HG03521 (cell line): ENCODE measurements around the gene LSP1.
"Not testable (repeated sequence)": the region's sequence is repeated elsewhere in the genome, so short reads cannot be mapped to it uniquely, and the experiment has no call there.

Experiments used
- ATAC-seq: cut with Tn5 transposase; IDR thresholded peaks from one replicate; pipeline ENCODE4 v1.9.1; 2021; ENCODE audit warnings: mild to moderate bottlenecking, moderate library complexity; ENCODE audit not compliant: unreplicated experiment

LSP1 gene

GRCh38 chr11:1937616-1938342 lies 84.9 kb downstream of the LSP1 start:
- no peak for ATAC-seq

DNA sequence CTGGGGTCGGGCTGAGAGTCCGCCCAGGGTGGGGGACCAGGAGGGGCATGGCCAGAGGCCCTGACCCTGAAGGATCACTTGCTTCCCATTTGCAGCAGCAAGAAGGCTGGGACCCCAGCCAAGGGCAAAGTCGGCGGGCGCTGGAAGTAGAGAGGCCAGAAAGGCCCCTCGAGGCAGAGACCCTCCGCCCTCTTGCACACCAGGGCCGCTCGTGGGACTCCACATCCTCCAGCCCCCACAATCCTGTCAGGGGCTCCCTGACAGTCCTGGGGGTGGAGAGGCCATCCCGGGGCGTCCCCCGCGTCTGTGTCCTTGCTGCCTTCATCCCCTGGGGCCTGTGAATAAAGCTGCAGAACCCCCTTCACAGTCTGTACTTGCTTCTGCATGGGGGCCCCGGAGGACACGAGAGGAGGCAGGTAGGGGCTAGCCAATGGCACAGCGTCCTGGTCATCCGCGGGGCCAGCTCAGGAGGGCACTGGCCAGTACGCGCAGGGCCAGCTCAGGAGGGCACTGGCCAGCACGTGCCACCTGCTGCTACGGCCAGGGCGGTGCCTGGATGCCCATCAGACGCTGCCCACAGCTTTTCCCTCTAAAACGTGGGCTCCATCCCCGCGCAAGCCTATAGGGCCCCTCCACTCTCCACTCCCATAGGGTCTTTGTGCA lies 85.6 kb downstream of the LSP1 start:
- no peak for ATAC-seq

GRCh38 chr11:1939006-1939625 lies 86.2 kb downstream of the LSP1 start:
- ATAC-seq: no peak

DNA sequence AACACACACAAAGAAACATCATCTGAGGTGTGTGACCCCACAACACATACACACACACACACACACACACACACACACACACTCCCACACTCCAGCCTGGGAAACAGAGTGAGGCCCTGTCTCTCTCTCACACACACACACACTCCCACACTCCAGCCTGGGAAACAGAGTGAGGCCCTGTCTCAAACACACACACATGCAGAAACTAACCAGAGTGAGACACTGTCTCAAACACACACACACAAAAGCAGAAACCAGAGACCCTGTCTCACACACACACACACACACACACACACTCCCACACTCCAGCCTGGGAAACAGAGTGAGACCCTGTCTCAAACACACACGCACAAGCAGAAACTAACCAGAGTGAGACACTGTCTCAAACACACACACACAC lies 86.9 kb downstream of the LSP1 start:
- not testable (repeated sequence) for ATAC-seq
